Adrenal gland (tissue), 5 donors: ENCODE data around the gene ANAPC16.

ENCODE experiments used
- POLR2A ChIP-seq, 2 donors: fragments of 450-650 bp; IDR thresholded peaks; one replicate each; pipeline ENCODE4 v1.6.1; 2017; ENCODE audit warnings: antibody characterized with exemption in 2 of 2, mild to moderate bottlenecking in 2 of 2, moderate library complexity in 1 of 2
- TF ChIP-seq, protein P1 (sequence below), 6 experiments: fragments of 450-650 bp in 4 of 6; fragments of 200-600 bp in 2 of 6; sonication (generic) in 1 of 6; IDR thresholded peaks; 1 replicate in 5 of 6; 2 replicates in 1 of 6; pipeline versions ENCODE4 v1.5.1 to v1.8.0; 2016 to 2021; ENCODE audit warnings: antibody characterized with exemption in 6 of 6, mild to moderate bottlenecking in 2 of 6, moderate library complexity in 1 of 6
- donor health status: DM: no; HTN: no; CAD: no.

DNA sequence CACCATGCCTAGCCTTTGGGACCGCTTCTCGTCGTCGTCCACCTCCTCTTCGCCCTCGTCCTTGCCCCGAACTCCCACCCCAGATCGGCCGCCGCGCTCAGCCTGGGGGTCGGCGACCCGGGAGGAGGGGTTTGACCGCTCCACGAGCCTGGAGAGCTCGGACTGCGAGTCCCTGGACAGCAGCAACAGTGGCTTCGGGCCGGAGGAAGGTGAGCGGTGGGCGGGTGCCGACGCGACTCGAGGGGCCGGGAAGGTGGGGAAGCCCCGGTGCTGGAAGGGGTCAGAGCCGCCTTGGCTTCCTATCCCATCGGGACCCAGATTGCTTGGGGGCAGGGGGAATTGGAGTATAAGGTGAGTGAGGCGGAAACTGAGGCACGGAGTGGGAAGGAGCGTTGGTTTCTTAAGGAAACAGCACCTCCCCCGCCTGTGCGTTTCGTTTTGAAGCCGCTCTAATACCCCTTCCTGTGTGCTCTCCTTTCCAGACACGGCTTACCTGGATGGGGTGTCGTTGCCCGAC, 58.5 kb downstream of the ANAPC16 start:
- TF ChIP-seq POLR2A (IDR thresholded peaks at IDR 0.05), result no peak
- TF ChIP-seq, protein P1, sequence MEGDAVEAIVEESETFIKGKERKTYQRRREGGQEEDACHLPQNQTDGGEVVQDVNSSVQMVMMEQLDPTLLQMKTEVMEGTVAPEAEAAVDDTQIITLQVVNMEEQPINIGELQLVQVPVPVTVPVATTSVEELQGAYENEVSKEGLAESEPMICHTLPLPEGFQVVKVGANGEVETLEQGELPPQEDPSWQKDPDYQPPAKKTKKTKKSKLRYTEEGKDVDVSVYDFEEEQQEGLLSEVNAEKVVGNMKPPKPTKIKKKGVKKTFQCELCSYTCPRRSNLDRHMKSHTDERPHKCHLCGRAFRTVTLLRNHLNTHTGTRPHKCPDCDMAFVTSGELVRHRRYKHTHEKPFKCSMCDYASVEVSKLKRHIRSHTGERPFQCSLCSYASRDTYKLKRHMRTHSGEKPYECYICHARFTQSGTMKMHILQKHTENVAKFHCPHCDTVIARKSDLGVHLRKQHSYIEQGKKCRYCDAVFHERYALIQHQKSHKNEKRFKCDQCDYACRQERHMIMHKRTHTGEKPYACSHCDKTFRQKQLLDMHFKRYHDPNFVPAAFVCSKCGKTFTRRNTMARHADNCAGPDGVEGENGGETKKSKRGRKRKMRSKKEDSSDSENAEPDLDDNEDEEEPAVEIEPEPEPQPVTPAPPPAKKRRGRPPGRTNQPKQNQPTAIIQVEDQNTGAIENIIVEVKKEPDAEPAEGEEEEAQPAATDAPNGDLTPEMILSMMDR (IDR thresholded peaks at IDR 0.05), result no peak
